ENCODE results near the gene SLC6A20.
"Not testable (repeated sequence)": the region's sequence is repeated elsewhere in the genome, so short reads cannot be mapped to it uniquely, and the experiment has no call there.

SLC6A20 gene

GRCh38 chr3:45758871-45759270, 37.5 kb downstream of the SLC6A20 start:
- DNase-seq (ENCODE audit: low read depth in 2 of 2) = no peak

GRCh38 chr3:45757141-45757540, 39.2 kb downstream of the SLC6A20 start:
- not testable (repeated sequence) for DNase-seq (ENCODE audit: low read depth in 2 of 2)

GRCh38 chr3:45756055-45756454, 40.3 kb downstream of the SLC6A20 start:
- no peak for DNase-seq (ENCODE audit: low read depth in 2 of 2)

- no peak for DNase-seq (ENCODE audit: low read depth in 2 of 2)
Measured at GRCh38 chr3:45754461-45754860, 41.9 kb downstream of the SLC6A20 start.

- no peak for DNase-seq (ENCODE audit: low read depth in 2 of 2)
Measured at GRCh38 chr3:45753095-45753494, 43.2 kb downstream of the SLC6A20 start.

- DNase-seq (ENCODE audit: low read depth in 2 of 2) = no peak
Measured at GRCh38 chr3:45751537-45752242, 44.6 kb downstream of the SLC6A20 start.

GRCh38 chr3:45749880-45750279, 46.5 kb downstream of the SLC6A20 start:
- no peak for DNase-seq (ENCODE audit: low read depth in 2 of 2)

- DNase-seq (ENCODE audit: low read depth in 2 of 2) = not testable (repeated sequence)
Measured at GRCh38 chr3:45749036-45749600, 47.2 kb downstream of the SLC6A20 start.

- no peak for DNase-seq (ENCODE audit: low read depth in 2 of 2)
Measured at GRCh38 chr3:45748068-45748467, 48.3 kb downstream of the SLC6A20 start.

- no peak for DNase-seq (ENCODE audit: low read depth in 2 of 2)
Measured at GRCh38 chr3:45746777-45747622, 49.3 kb downstream of the SLC6A20 start.

GRCh38 chr3:45746165-45746776, 50.1 kb downstream of the SLC6A20 start:
- DNase-seq (ENCODE audit: low read depth in 2 of 2) = no peak

GRCh38 chr3:45742461-45743089, 53.8 kb downstream of the SLC6A20 start:
- DNase-seq (ENCODE audit: low read depth in 2 of 2) = no peak

GRCh38 chr3:45741742-45742460, 54.4 kb downstream of the SLC6A20 start:
- no peak for DNase-seq (ENCODE audit: low read depth in 2 of 2)

GRCh38 chr3:45741247-45741646, 55.1 kb downstream of the SLC6A20 start:
- DNase-seq (ENCODE audit: low read depth in 2 of 2) = no peak

GRCh38 chr3:45739991-45740390, 56.3 kb downstream of the SLC6A20 start:
- DNase-seq (ENCODE audit: low read depth in 2 of 2) = no peak

GRCh38 chr3:45737234-45737633, 59.1 kb downstream of the SLC6A20 start:
- no peak for DNase-seq (ENCODE audit: low read depth in 2 of 2)

GRCh38 chr3:45736707-45737106, 59.6 kb downstream of the SLC6A20 start:
- no peak for DNase-seq (ENCODE audit: low read depth in 2 of 2)

- DNase-seq (ENCODE audit: low read depth in 2 of 2) = no peak
Measured at GRCh38 chr3:45730409-45731154, 65.8 kb downstream of the SLC6A20 start.

- no peak for DNase-seq (ENCODE audit: low read depth in 2 of 2)
Measured at GRCh38 chr3:45729614-45730013, 66.7 kb downstream of the SLC6A20 start.

GRCh38 chr3:45724911-45725310, 71.4 kb downstream of the SLC6A20 start:
- no peak for DNase-seq (ENCODE audit: low read depth in 2 of 2)
